Neural progenitor cell (in vitro differentiated cells): Measurements from ENCODE around the gene GPR137C. TPM values are rescaled to one million over a fixed set of nuclear protein-coding genes. Genes with fewer than 3 reads are reported as not detected.
A peak's percentile ranks its signal among the peaks of the same experiment; 100 is the strongest.

Source experiments
- DNase-seq: peaks from one replicate; pipeline ENCODE4 v3.0.0-alpha.2; 2016; ENCODE audit warnings: low spot score
- H2AFZ ChIP-seq: fragments of 200-600 bp; sonication (generic); replicated peaks from 2 replicates; pipeline ENCODE4 v1.6.1; 2016; ENCODE audit warnings: antibody characterized with exemption
- H3F3A ChIP-seq: fragments of 200-600 bp; sonication (generic); 2 replicates; pipeline ENCODE4 v1.6.1; 2016; ENCODE audit warnings: antibody characterized with exemption, low read depth
- H3K27ac ChIP-seq: fragments of 200-600 bp; sonication (generic); 2 replicates; pipeline ENCODE4 v1.5.1; 2016; ENCODE audit warnings: mild to moderate bottlenecking
- H3K27me3 ChIP-seq: fragments of 200-600 bp; sonication (generic); 2 replicates; pipeline ENCODE4 v1.6.1; 2016; ENCODE audit warnings: mild to moderate bottlenecking, moderate library complexity
- H3K36me3 ChIP-seq: fragments of 200-600 bp; sonication (generic); 2 replicates; pipeline ENCODE4 v1.5.1; 2016
- H3K4me1 ChIP-seq: fragments of 200-600 bp; sonication (generic); 2 replicates; pipeline ENCODE4 v1.6.1; 2016; ENCODE audit warnings: mixed run types
- H3K4me2 ChIP-seq: fragments of 200-600 bp; sonication (generic); 2 replicates; pipeline ENCODE4 v1.6.1; 2016
- H3K4me3 ChIP-seq: fragments of 200-600 bp; sonication (generic); 2 replicates; pipeline ENCODE4 v1.5.1; 2016
- H3K79me2 ChIP-seq: fragments of 200-600 bp; sonication (generic); 2 replicates; pipeline ENCODE4 v1.6.1; 2016; ENCODE audit warnings: low read depth
- H3K9ac ChIP-seq: fragments of 200-600 bp; sonication (generic); 2 replicates; pipeline ENCODE4 v1.6.1; 2016
- H3K9me3 ChIP-seq: fragments of 200-600 bp; sonication (generic); 2 replicates; pipeline ENCODE4 v1.5.1; 2016; ENCODE audit warnings: low read depth
- H4K20me1 ChIP-seq: fragments of 200-600 bp; sonication (generic); 2 replicates; pipeline ENCODE4 v1.6.1; 2016; ENCODE audit warnings: low read depth
- H3K27ac Mint-ChIP-seq: 3 replicates; pipeline ENCODE4 v1.8.0; 2021; ENCODE audit warnings: mixed read lengths
- H3K27me3 Mint-ChIP-seq: 2 replicates; pipeline ENCODE4 v1.8.0; 2022; ENCODE audit warnings: low read depth, mild to moderate bottlenecking, inconsistent platforms, moderate library complexity, mixed read lengths; ENCODE audit not compliant: insufficient read depth
- H3K36me3 Mint-ChIP-seq: 3 replicates; pipeline ENCODE4 v1.8.0; 2021; ENCODE audit warnings: mixed read lengths
- H3K4me1 Mint-ChIP-seq: 3 replicates; pipeline ENCODE4 v1.8.0; 2021; ENCODE audit warnings: mixed read lengths
- H3K4me3 Mint-ChIP-seq: 3 replicates; pipeline ENCODE4 v1.8.0; 2021; ENCODE audit warnings: mild to moderate bottlenecking, moderate library complexity, mixed read lengths
- H3K9me3 Mint-ChIP-seq: 3 replicates; pipeline ENCODE4 v1.8.0; 2020; ENCODE audit warnings: mixed read lengths
- CTCF ChIP-seq: fragments of 200-600 bp; sonication (generic); IDR thresholded peaks from 2 replicates; pipeline ENCODE4 v1.5.1; 2017; ENCODE audit warnings: antibody characterized with exemption, mild to moderate bottlenecking
- EZH2 ChIP-seq: fragments of 200-600 bp; sonication (generic); IDR thresholded peaks from 2 replicates; pipeline ENCODE4 v1.6.1; 2017; ENCODE audit warnings: antibody characterized with exemption, mild to moderate bottlenecking, moderate library complexity
- EZH2phosphoT487 ChIP-seq: fragments of 200-600 bp; sonication (generic); IDR thresholded peaks from 2 replicates; pipeline ENCODE4 v1.6.1; 2017; ENCODE audit warnings: antibody characterized with exemption
- total RNA-seq: library from RNA; depleted of rRNA; stranded (reverse); fragments of >200 nt; gene quantifications from 2 replicates; pipeline ENCODE4 v1.2.3, GENCODE V29; 2015; ENCODE audit warnings: low replicate concordance

The GPR137C gene
- 7.1 and 9.3 TPM in 2 replicates for total RNA-seq

- peak within 1 kb of the TSS; percentile 80 for H3K27ac ChIP-seq
- H3K27ac Mint-ChIP-seq: peak within 1 kb of the TSS; percentile 97
- H3K9ac ChIP-seq: peak within 1 kb of the TSS; percentile 52
- TF ChIP-seq EZH2 (no peak), EZH2phosphoT487 (no peak), CTCF (no peak)
- H3K4me3 Mint-ChIP-seq: peak within 1 kb of the TSS; percentile 99
- no peaks in the 10 kb centered on the region for H3K9me3 ChIP-seq
- peaks cover 65% of the 10 kb centered on the region for H3K79me2 ChIP-seq
- no peaks in the 10 kb centered on the region for H3K9me3 Mint-ChIP-seq
- no peaks in the 10 kb centered on the region for H3K36me3 ChIP-seq
- no peaks in the 10 kb centered on the region for H3K27me3 ChIP-seq
- H3K4me2 ChIP-seq: peak within 1 kb of the TSS; percentile 92
- H3K4me3 ChIP-seq: peak within 1 kb of the TSS; percentile 92
- peaks cover 22% of the 10 kb centered on the region for H3K4me1 Mint-ChIP-seq
- H3F3A ChIP-seq: peaks cover 21% of the 10 kb centered on the region
- H3K4me1 ChIP-seq: peaks cover 27% of the 10 kb centered on the region
- H3K36me3 Mint-ChIP-seq: peaks cover 5% of the 10 kb centered on the region
- H3K27me3 Mint-ChIP-seq: no peaks in the 10 kb centered on the region
- DNase-seq: peak; percentile 100
- peak within 1 kb of the TSS; percentile 88 for H2AFZ ChIP-seq
- H4K20me1 ChIP-seq: no peaks in the 10 kb centered on the region
Observed at GRCh38 chr14:52552063-52552988, at the start of gene GPR137C, which contains the start of gene TXNDC16. TSS of gene GPR137C (plus strand) at chr14:52552836. CDS start at chr14:52553148, 312 bp downstream. TSS of gene TXNDC16 (minus strand) at chr14:52552505. CDS start at chr14:52543557, 8,948 bp downstream.

DNA sequence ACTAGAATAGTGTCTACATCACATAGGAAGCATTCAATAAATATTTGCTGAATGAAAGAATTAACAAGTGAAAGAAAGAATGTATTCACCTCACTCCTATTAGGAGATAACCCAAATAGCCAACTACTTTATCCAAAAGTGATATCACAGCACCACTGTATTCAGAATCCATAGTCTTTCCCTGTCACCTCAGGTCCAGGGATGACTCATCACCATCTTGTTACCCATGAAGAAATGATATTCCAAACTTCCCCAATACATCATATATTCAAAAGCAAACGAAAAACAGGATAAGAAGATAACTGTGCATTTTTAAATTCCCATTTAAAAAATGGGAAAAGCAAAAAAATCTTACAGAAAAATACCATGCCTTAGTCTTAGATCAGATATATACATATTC is 39.4 kb upstream of the GPR137C start:
- Mint-ChIP-seq H3K27ac (no peak overlapping the region), H3K27me3 (no peaks in the 10 kb centered on the region), H3K9me3 (peaks cover under 1% of the 10 kb centered on the region), H3K36me3 (peaks cover under 1% of the 10 kb centered on the region), H3K4me1 (peaks cover 13% of the 10 kb centered on the region), H3K4me3 (no peak overlapping the region)
- no peak overlapping the region for H3K4me2 ChIP-seq
- H3K27ac ChIP-seq: no peak overlapping the region
- TF ChIP-seq EZH2phosphoT487 (no peak), EZH2 (no peak)
- DNase-seq: no peak
- H3K27me3 ChIP-seq: no peaks in the 10 kb centered on the region
- H3K9me3 ChIP-seq: no peaks in the 10 kb centered on the region
- no peaks in the 10 kb centered on the region for H4K20me1 ChIP-seq
- no peaks in the 10 kb centered on the region for H3K79me2 ChIP-seq
- peaks cover 3% of the 10 kb centered on the region for H3K4me1 ChIP-seq
- H3K4me3 ChIP-seq: no peak overlapping the region
- H3K9ac ChIP-seq: no peak overlapping the region
- no peak overlapping the region for H2AFZ ChIP-seq
- no peaks in the 10 kb centered on the region for H3F3A ChIP-seq
- no peaks in the 10 kb centered on the region for H3K36me3 ChIP-seq

DNA sequence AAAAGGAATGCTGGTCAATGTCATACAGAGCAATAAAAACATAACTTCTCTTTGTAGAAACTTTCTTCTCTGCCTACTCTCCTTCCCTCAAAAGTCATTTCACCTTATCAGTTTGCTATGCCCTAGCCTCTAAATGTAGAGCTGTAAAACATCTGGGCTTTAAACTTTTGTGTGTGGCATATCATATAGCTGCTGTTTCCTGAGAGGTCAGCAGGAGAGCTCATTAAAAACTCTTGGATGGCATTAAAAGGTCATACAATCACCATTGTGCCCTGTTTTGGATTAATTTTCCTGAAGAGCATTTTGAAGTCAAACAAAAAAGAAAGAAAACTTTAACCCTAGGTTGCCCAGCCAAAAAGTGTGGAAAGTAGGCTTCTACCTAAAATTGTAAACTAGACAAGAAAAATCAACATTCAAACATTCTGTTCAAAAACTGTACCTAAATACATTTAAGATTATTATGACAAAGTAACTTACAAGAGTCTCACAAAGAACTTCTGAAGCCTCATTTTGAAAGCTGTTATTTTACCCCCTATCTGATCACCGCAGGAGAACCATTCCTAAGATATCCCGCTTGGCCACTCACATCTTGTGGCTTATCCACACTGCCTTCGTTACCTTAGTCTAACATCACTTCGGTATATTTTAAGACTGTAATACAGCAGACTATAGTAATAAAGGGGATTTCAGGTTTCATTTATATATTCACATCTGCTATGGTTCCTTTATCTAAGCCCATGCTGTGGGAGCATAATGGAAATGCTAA is 38.4 kb upstream of the GPR137C start:
- no peaks in the 10 kb centered on the region for H3K9me3 Mint-ChIP-seq
- Histone ChIP-seq H2AFZ (no peak overlapping the region), H3F3A (no peaks in the 10 kb centered on the region), H3K9me3 (no peaks in the 10 kb centered on the region), H3K36me3 (no peaks in the 10 kb centered on the region), H3K4me2 (no peak overlapping the region), H3K27me3 (no peaks in the 10 kb centered on the region), H3K9ac (peak overlapping the region; percentile 39), H3K4me1 (peaks cover 3% of the 10 kb centered on the region), H4K20me1 (no peaks in the 10 kb centered on the region), H3K4me3 (no peak overlapping the region), H3K27ac (no peak overlapping the region), H3K79me2 (no peaks in the 10 kb centered on the region)
- peaks cover 13% of the 10 kb centered on the region for H3K4me1 Mint-ChIP-seq
- no peak overlapping the region for H3K27ac Mint-ChIP-seq
- H3K36me3 Mint-ChIP-seq: no peaks in the 10 kb centered on the region
- no peak for TF ChIP-seq EZH2
- no peak for TF ChIP-seq EZH2phosphoT487
- TF ChIP-seq CTCF: no peak
- no peak overlapping the region for H3K4me3 Mint-ChIP-seq
- no peak for DNase-seq
- H3K27me3 Mint-ChIP-seq: no peaks in the 10 kb centered on the region
